Tibial artery (tissue), 4 donors: ENCODE data around the gene SEMA5A.

Experiments used
- DNase-seq, 2 donors: peaks; one replicate each; pipeline ENCODE4 v3.0.0-alpha.2; 2019
- H3K27ac ChIP-seq, 2 donors: fragments of 200-600 bp; sonication (generic) in 1 of 2; 1 replicate in 1 of 2; 2 replicates in 1 of 2; pipeline ENCODE4 v1.5.1; 2018 to 2019; ENCODE audit warnings: mild to moderate bottlenecking in 1 of 2
- H3K27me3 ChIP-seq, 2 donors: fragments of 200-600 bp; sonication (generic) in 1 of 2; one replicate each; pipeline versions ENCODE4 v1.5.1 to v1.6.0; 2016 to 2019
- H3K36me3 ChIP-seq, 3 donors: fragments of 200-600 bp; sonication (generic) in 2 of 3; one replicate each; pipeline ENCODE4 v1.5.1; 2016 to 2019; ENCODE audit warnings: mild to moderate bottlenecking in 2 of 3
- H3K4me1 ChIP-seq, 4 donors: fragments of 200-600 bp; sonication (generic) in 2 of 4; 1 replicate in 3 of 4; 2 replicates in 1 of 4; pipeline ENCODE4 v1.5.1; 2016 to 2019
- H3K4me3 ChIP-seq, 2 donors: fragments of 200-600 bp; sonication (generic) in 1 of 2; 1 replicate in 1 of 2; 2 replicates in 1 of 2; pipeline ENCODE4 v1.5.1; 2018 to 2019; ENCODE audit warnings: mild to moderate bottlenecking in 2 of 2
- H3K9me3 ChIP-seq, 3 donors: fragments of 200-600 bp; sonication (generic) in 1 of 3; one replicate each; pipeline ENCODE4 v1.5.1; 2016 to 2019
- CTCF ChIP-seq, 2 experiments: fragments of 200-600 bp in 1 of 2; fragments of 450-650 bp in 1 of 2; IDR thresholded peaks; one replicate each; pipeline ENCODE4 v1.5.1; 2017 to 2019; ENCODE audit warnings: antibody characterized with exemption in 2 of 2, mild to moderate bottlenecking in 1 of 2, moderate library complexity in 1 of 2
- intact Hi-C: fragments of 100-400 bp; cut with DNase I; formaldehyde crosslinking; loops from one replicate; pipeline ENCODE4 v1.15.0; 2023; ENCODE audit warnings: low total_unique reads

The SEMA5A gene

GRCh38 chr5:9363026-9363425, 182.8 kb downstream of the SEMA5A start:
- H3K27me3 ChIP-seq: no peaks in the 10 kb centered on the region
- H3K4me3 ChIP-seq: no peak overlapping the region
- no peak for TF ChIP-seq CTCF (IDR thresholded peaks at IDR 0.05)
- H3K27ac ChIP-seq: peak overlapping the region in 1 of 2 donors; percentile 26
- intact Hi-C loops: loop anchor here (5.0 kb wide), 1 partner anchor 179 kb away; no protein-coding TSS in a partner anchor
- no peak for DNase-seq
- no peaks in the 10 kb centered on the region for H3K36me3 ChIP-seq
- no peaks in the 10 kb centered on the region for H3K9me3 ChIP-seq
- H3K4me1 ChIP-seq: peaks cover 0 to 14% (median 0%) of the 10 kb centered on the region in 4 donors

- no peak for TF ChIP-seq CTCF (IDR thresholded peaks at IDR 0.05)
- Histone ChIP-seq H3K4me3 (no peak overlapping the region), H3K27me3 (no peaks in the 10 kb centered on the region), H3K27ac (peak overlapping the region in 1 of 2 donors; percentile 26), H3K36me3 (no peaks in the 10 kb centered on the region), H3K9me3 (no peaks in the 10 kb centered on the region), H3K4me1 (peaks cover 0 to 14% (median 0%) of the 10 kb centered on the region in 4 donors)
- DNase-seq: no peak
- intact Hi-C loops: loop anchor here (5.0 kb wide), 1 partner anchor 180 kb away; no protein-coding TSS in a partner anchor
Measured at GRCh38 chr5:9362600-9362999, 183.3 kb downstream of the SEMA5A start.

- peak; percentile 20 to 31 for TF ChIP-seq CTCF (IDR thresholded peaks at IDR 0.05)
- intact Hi-C loops: loop anchor here (5.0 kb wide), 1 partner anchor 180 kb away; no protein-coding TSS in a partner anchor
- H3K9me3 ChIP-seq: no peaks in the 10 kb centered on the region
- peaks cover 0 to 14% (median 0%) of the 10 kb centered on the region in 4 donors for H3K4me1 ChIP-seq
- H3K36me3 ChIP-seq: no peaks in the 10 kb centered on the region
- H3K4me3 ChIP-seq: no peak overlapping the region
- H3K27me3 ChIP-seq: no peaks in the 10 kb centered on the region
- no peak for DNase-seq
- H3K27ac ChIP-seq: no peak overlapping the region
Measured at GRCh38 chr5:9361835-9362234, 184.0 kb downstream of the SEMA5A start.

- Histone ChIP-seq H3K27me3 (no peaks in the 10 kb centered on the region), H3K4me1 (peaks cover 0 to 14% (median 0%) of the 10 kb centered on the region in 4 donors), H3K4me3 (no peak overlapping the region), H3K27ac (no peak overlapping the region), H3K9me3 (no peaks in the 10 kb centered on the region), H3K36me3 (no peaks in the 10 kb centered on the region)
- intact Hi-C loops: no loop called here
- DNase-seq: no peak
- no peak for TF ChIP-seq CTCF (IDR thresholded peaks at IDR 0.05)
Measured at GRCh38 chr5:9358961-9359685, 186.8 kb downstream of the SEMA5A start.

GRCh38 chr5:9356351-9356825, 189.5 kb downstream of the SEMA5A start:
- H3K4me3 ChIP-seq: no peak overlapping the region
- TF ChIP-seq CTCF (IDR thresholded peaks at IDR 0.05): no peak
- H3K36me3 ChIP-seq: no peaks in the 10 kb centered on the region
- H3K27ac ChIP-seq: no peak overlapping the region
- intact Hi-C loops: no loop called here
- H3K9me3 ChIP-seq: no peaks in the 10 kb centered on the region
- no peaks in the 10 kb centered on the region for H3K27me3 ChIP-seq
- DNase-seq: no peak
- no peaks in the 10 kb centered on the region for H3K4me1 ChIP-seq
